Esophagus mucosa (tissue), 1 donor: ENCODE measurements around the gene SHROOM3. TPM values are rescaled to one million over a fixed set of nuclear protein-coding genes. Genes with fewer than 3 reads are reported as not detected.
A peak's percentile ranks its signal among the peaks of the same experiment; 100 is the strongest.

ENCODE experiments used
- ATAC-seq: fragments of 200-7000 bp; cut with Tn5 transposase; one replicate; pipeline ENCODE4 v1.9.1; 2020
- total RNA-seq: library from RNA; stranded (reverse); gene quantifications from one replicate; pipeline ENCODE4 v1.2.4, GENCODE V29; 2023
- donor health status: DM: yes; HTN: yes; CAD: no.

The SHROOM3 gene
- total RNA-seq, 1 donor from 2014 or later, result 20.7 TPM

DNA sequence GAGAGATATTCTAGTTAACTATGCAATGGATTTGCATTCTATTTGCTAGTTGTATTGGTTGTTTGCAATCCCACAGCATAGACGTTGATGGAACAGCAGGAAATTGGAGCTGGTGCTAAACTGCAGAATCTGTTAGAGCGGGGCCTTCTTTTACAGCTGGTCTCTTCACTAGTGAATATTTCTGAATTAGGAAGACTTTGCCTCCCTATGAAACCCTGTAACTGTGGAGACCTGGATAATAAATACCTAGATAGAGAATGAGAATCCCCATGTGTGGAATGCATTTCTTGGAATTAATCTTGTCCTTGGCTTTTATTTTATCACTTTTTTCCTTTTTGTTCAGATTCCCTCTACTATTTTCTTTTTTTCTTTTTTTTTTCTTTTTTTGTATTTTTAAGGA, 109.7 kb downstream of the SHROOM3 start:
- no peak for ATAC-seq

DNA sequence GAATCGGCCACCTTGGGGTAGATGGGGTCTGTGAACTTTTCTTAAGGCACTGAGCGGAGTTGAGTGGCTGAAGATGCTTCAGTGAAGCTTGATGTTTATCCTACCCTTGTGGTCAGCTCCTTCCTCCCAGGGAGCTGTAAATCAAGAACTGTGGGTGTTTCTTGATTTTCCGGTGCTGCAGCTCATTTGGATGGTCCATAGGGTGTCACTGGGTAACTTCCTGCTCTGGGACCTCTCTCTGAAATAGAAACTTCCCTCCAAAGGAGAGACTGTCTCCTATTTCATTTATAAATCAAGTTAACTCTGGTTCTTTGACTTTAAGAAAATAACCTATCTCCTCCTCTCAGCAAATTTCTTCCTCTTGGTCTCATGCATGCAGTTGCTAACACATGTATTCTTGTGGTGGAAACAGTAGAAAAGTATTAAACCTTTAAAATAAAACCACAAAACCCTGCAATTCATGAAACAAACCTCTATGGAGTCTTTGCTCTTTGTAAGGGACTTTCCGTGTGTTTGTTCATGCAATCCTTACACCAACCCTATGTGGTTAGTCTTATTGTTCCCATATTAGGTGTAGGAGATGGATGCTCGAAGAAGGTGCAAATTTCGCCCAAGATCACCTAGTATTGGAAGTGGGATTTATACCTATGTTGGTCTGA, 110.3 kb downstream of the SHROOM3 start:
- no peak for ATAC-seq

DNA sequence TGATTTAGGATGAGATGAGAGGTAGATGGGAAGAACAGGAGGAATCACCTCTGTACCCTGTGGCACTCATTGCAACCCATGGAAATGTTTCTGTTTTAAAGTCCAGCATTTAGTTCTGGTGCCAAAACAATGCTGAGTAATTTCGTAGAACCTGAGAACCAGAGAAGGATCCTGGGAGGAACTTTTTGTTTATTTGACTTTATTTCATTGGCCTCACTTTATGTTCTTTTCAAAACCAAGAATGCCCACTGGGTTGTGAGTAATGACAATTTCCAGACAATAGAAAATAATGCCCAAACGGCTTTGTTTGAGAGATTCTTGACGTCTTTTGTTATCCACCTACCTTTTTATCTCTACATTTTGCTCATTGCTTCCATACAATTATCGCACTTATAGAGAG, 111.3 kb downstream of the SHROOM3 start:
- ATAC-seq, result no peak

DNA sequence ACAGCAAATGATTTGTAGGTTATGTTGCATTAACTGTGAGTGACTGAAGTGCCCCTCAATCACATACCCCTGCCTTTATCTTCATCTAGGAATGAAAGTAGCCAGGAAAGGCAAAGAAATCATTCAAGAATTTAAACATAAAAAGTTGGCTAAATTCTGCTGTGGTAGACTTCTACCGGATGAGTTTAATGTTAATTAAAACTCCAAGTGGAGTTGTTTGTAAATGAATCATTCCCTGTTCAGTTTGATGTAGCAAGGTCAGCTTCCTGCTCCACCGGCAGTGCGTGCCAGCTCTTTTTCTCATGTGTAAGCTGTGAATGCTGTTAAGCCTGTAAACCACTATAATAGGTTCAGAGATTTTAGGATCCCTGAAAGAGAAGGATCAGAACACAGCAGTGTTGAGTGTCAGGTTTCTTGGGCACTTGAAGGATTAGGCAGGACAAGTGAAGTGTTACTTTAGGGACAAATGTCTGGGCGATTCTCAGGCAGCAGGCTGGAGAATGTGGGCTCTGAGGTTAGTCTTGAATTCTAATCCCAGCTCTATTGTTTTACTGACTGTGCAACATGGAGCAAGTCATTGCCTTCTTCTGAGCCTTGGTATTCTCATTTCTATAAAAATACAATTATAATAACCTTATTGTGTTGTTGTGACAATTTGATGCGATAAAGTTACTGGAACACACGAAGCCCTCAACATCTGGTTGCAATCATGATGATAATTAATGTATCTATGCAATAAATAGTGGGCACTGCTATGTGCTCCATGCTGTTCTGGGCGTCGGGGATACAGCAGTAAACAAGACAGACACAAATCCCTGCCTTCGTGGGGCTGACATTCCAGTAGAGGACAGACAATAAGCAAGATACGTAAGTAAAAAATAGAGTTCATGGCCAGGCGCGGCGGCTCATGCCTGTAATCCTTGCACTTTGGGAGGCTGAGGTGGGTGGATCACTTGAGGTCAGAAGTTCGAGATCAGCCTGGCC, 112.0 kb downstream of the SHROOM3 start:
- peak; percentile 89 for ATAC-seq

DNA sequence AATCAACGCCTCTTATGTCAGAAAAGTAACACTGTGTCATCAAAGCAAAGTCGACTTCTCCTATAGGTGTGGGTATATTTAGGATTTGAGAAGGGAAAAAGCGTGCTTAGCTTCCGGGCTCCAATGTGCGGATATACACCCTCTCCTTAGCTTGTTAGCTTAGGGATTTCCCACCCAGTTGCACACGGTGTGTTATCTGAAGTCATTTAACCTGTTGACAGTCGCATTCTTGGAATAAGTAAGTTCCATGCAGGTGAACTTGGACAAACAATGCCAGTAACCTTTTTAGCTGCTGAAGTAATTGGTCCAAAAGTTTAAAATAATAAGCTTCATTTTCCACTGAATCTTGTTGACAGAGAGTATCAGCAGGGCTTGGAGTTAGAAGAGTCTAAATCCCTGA, 113.7 kb downstream of the SHROOM3 start:
- ATAC-seq, result no peak

DNA sequence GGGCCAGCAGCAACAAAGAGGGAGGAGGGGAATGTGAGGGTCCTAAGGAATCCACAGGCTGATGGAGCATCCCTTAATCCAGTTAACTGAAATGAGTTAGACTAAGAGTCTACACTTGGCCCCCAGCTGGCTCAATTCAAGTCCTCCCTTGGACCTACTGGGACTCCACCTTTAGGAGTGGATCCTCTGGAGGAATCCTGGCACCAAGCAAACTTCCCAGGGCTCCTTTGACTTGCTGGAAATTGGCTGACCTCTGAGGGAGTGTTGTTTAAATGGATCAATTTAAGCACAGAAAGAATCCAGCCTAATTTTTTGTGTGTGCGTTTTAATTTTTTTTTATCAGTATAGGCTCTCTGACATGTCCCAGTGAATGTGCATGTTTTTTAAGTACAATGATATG, 114.7 kb downstream of the SHROOM3 start:
- no peak for ATAC-seq

DNA sequence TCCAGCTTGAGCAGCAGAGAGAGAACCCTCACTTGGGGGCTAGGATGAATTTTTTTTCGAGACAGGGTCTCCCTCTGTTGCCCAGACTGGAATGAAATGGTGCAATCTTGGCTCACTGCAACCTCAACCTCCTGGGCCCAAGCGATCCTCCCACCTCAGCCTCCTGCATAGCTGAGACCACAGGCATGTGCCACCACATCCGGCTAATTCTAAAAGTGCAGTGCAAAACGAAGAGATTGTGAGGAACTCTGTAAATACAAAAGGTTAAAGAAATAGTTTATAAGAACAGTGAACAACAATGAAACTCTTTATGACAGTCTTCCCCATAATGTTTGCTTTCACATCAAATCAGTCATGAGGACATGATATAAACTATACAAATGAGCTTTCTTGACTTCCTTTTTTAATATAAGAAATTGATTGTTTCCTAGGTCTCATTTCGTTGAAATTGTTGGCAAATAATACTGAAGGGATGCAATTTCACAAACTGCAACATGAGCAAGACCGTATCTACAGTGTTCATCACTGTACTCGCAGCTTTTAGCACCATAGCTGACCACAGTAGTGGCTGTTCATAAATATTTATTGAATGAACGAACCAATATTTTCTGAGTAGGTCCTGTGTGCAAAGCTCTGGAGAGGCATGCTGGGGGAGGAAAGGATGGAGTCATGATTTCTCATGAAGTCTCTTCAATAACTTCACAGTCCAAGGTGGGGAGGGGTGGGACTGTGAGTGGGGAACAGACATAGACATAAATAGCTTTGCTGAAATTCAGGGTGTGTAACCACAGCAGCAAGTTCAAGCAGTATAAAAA, 116.1 kb downstream of the SHROOM3 start:
- no peak for ATAC-seq

DNA sequence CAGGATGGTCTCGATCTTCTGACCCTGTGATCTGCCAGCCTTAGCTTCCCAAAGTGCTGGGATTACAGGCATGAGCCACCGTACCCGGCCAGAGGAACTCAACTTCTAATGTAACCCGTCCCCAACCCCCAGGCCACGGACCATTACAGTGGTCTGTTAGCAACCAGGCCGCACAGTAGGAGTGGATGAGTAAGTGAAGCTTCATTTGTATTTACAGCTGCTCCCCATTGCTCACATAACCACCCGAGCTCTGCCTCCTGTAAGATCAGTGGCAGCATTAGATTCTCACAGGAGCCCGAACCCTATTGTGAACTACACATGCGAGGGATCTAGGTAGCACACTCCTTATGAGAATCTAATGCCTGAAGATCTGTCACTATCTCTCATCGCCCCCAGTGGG, 119.6 kb downstream of the SHROOM3 start:
- ATAC-seq, result no peak

DNA sequence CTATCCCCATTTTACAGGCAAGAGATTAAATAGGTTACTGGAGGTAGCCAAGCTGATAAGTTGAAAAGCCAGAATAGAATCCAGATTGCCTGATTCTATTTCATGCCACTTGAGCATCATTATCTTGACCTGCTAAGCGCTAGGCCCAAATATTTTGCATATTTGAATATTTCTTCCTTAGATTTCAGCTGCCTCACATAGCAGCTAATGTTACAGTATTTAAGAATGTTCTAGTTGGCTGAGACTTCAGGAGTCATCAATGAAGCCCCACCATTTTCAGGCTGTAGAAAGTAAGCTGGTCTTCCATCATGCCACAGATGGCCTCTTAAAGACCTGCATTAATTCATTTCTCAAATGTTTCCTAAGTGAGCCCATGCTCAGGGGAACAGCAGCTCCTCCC, 121.4 kb downstream of the SHROOM3 start:
- ATAC-seq, result no peak

DNA sequence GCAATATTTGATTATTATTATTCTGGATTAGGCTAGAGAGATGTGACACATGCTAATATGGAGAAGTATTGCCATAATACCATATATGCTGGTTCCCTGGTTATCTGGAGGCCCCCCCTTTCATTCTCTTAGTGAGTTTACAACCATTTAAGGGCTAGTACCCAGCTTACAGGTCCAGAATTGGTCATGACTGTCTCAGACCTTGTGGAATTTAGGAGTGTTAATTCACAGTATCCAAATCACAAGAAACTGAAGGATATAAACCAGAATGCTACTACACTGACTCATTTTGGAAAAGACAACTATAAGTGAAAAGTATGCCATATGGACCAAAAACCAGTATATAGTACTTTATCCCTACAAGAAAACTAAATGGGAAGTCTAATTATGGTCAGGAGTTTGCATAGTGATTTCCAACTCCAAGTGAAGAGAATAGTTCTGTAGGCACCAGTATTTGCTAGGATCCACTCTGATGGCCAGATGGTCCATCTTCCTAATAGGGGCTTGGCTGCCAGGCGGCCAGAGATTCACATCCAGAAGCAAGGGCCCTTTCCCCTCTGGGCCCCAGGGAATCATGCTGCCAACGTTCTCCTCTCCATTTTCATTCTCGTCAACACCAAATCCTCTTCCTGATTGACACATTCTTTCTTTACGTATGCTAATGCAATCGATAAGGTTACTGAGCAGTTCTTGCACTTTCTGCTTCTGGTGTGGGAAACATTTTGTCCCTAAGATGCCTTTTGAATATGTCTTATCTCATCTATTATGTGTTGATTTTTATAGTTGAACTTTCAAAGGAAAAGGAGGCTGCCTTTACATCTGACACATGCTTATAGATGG, 123.6 kb downstream of the SHROOM3 start:
- ATAC-seq, result no peak

DNA sequence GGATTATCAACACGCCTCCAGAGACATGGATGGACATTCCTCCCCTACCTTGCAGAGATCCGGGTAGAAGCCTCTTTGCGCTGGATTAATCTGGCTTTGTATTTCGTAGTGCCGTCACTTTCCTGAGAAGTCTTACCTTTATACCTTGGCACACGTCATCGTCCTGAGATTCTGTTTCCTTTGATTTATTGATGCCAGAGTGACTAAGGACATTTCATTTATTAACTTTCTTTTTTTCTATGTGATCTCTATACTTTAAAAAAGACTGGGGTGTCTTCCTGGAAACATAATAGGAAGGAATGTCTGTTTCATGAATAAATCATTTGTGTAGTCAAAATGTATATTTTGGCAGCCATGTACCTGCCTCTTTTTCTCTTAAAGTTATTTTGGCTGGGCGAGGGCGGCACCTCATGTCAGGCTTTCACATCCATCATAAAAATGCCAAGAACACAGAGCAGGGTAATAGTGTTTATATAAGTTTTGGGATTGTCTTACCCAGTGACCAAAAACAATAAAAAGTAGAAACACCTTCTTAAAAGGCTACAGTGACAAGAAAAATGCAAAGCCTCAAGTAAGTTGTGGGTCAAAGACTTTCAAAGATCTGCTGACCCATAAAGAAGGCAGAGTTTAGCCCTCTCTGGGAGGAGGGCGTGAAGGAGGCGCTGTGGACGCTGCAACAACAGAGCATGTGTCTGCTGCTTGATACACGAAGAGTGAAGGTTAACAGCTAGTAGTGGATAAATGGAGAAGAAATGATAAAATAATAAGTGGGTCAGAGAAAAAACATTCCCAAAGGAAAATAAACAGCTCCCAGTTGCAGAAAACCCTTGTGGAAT, 124.4 kb downstream of the SHROOM3 start:
- peak; percentile 48 for ATAC-seq

DNA sequence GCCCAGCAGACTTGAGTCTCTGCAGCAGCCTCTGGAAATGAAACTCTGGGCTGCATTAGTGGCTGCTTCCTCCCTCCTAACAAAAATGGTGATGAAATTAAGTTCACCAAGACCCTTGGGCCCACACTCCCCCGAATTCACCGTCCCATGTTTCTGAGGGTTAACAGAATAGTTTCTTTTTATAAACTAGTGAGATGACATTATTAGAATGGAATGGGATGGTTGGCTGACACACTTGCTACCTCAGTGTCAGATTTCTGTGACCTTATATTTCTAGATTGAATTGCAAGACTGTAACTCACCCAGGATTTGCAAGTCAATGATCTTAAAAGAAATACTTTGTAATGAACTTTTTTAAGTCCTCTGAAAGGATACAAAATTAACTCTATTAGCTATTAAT, 127.1 kb downstream of the SHROOM3 start:
- no peak for ATAC-seq

DNA sequence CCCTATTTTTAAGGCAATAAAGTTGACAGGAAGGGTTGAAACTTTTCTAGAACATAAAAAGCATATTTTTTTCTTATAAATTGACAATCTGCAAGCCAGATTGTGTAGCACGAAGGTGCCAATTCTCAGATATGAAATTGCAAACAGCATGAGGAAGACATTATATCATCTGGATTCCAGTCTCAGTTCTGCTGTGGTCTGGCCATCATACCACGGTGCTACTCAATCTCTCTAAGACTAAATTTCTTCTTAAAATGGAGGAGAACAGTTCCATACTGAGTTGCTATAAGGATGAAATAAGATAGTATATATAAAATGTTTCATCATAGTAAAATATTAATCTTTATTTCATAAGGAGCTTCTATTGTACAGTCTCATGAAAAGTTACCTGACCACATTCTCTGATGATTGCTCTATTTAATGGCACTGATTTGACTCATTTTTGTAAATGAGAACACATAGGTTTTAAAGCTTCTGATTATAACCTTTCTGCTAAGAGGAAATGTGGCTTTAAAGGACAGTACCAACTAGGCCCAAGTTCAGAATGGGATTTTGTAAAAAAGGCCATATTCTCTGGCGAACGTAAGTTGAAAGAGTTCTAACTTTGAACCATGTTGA, 127.9 kb downstream of the SHROOM3 start:
- ATAC-seq, result peak; percentile 11

DNA sequence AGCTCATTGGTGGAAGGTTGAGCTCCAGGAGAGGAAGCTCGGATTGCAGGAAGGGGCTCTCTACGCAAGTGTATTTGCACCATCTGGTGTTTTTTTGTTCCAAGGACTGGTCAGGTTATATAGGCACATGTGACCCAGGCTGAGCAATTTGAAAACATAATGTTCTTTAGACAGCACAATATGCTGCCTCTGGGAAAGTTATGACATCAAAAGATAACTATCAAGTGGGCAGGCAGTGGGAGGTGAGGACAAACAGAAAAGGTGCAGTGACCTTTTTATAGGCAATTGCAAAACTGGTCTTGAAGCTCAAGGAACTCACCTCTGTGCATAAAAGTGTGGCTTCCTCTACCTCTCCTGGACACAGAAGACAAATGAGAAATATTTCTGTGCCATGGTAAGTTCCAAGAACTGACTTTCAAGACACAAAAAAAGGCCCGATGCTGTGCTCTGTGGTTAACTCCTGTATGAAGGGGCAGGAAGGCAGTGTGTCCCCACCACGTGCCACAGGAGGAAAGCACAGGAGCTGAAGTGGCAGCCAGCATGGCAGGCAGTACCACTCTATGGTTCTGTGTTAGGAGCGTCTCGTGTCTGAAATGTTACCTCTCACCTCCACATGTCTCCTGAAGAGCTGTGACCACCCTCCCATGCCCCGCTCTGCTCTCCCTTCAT, 128.6 kb downstream of the SHROOM3 start:
- ATAC-seq, result no peak

DNA sequence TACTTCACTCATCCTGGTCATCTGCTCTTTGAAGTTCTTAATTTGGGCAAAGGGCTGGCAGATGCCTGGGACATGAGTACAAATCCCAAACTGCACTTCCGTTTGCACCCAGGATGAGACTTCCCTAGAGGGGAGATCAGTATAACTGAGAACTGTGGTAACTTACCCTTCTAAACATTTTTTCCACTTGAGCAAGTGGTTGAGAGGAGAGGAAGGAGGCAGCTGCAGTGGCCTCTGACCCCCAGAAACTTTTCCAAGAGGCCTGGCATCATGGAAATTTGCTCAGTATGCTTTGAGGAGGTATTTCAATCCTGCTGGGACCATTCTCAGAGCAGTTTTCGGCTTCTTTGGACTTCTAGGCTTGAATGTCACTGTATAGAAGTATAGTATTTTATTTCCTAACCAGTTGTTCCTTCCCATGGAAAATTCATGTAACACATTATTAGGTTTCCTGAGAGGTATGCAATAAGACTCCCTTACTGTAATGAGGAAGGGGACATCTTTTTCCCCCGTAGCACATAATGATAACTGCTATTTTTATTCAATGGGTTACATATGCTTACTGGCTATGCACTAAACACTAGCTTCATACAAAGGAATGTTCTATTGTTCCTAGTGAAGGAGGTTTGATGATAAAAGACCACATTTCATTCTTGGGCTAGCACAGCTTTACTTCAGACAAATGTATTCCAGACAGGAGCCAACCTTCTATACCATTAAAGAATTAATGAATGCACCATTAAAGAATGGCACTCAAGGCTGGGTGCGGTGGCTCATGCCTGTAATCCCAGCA, 129.3 kb downstream of the SHROOM3 start:
- no peak for ATAC-seq

DNA sequence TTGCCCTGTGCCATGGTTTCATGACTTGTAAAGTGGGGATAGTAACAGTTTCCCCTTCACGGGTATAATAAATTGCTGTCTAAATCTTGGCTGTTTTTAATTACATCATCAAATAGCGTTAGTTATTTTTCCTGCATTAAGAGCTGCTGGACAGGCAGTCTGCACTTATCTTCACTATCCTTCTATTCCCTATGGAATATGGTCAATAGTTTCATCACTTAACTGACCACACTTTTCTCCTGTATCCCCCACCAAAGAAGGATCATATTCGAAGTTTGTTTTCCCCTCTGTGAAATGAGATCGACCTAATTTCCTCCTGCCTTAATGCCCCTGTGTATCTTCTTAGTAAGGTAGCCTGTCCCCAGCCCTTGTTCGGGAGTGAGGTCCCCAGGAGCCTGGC, 133.2 kb downstream of the SHROOM3 start:
- no peak for ATAC-seq

DNA sequence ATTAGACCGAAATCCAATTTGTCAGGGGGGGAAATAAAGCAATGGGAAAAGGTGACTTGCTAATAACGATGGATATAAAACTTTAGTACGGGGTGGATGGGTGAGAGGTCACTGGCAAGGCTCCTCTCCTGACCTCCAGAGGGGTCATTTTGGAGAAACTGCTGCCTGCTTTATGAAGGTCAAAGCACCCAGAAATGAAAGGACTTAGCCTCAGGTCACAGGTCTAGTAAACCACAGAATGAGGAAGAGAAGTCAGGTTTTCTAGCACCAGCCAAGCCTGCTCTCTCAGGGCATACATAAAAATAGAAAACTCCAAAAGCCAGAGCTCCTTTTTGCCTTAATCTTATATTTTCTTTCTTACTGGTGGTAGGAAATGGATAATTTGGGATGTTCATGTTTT, 134.2 kb downstream of the SHROOM3 start:
- ATAC-seq, result no peak

DNA sequence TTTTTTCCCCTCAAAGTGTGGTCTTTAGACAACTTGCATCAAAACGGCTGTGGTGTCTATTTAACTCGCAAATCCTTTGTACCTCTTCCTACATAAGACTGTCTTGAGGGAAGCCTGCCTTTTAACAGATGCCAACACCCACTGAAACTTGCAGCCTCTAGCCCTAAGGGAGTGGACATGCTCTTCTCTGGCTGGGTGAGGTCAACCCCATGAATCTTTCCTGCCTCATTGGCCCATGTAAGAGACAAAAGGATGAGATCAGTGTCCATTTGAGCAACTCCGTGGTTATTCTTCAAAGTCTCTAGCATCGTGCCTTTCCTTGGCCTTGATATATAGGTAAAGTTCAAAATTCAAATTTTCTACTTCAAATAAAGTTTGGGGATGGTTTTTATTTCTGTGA, 134.7 kb downstream of the SHROOM3 start:
- no peak for ATAC-seq
